ENCODE data around the gene BLTP3B. TPM values are rescaled to one million over a fixed set of nuclear protein-coding genes. Genes with fewer than 3 reads are reported as not detected.
A peak's percentile ranks its signal among the peaks of the same experiment; 100 is the strongest.

The BLTP3B gene
- polyA plus RNA-seq, 1 of the 3 experiments (the other 2 are of a cell fraction) = 5.8 TPM

DNA sequence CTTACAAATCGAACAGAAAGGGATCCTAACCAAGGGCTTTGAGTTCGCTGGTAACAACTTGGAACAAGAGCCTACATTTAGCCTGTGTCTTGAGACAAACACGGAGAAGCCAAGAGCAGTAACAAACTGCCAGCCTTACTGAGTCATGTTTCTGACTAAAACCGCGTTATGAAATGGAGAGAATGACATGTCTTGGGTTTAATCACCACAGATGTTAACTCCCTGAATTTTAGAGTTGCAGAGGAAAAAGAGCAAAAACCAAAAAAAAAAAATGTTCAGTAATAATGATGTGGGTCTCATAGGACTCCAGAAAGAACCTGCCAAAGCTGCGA, 1.0 kb downstream of the BLTP3B start:
- ChIA-PET POLR2A (no interaction called here), CTCF (interaction anchor here (1.6 kb wide), 1 partner anchor 44 kb away, joined by 5 read pairs; no protein-coding TSS in a partner anchor)
- DNase-seq = no peak

DNA sequence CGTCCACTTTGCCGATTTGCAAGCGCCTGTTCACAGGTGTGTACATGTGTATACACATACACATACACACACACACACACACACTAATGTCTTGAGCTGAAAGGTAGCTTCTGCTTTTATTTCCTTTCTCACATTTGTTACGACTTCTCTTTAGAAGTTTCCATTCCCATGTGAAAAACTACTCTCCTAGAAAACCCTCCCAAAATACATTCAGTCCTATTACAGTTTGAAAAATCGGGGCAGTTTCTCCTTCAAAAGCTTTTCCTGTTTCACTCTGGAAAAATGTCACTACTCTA, 3.9 kb downstream of the BLTP3B start:
- H3K4me2 ChIP-seq = peak overlapping the region; percentile 41; the same call in 1 of the 2 replicates
- POLR2A ChIA-PET = no interaction called here
- peaks cover 15% of the 10 kb centered on the region for H3F3A ChIP-seq (replicated peaks; ENCODE audit: insufficient read depth)
- CTCF ChIA-PET = interaction anchor here (0.7 to 2.5 kb wide), 5 partner anchors 9 to 426 kb away, joined by 3 to 9 read pairs (median 5); no protein-coding TSS in a partner anchor
- peaks cover 7 to 25% of the 10 kb centered on the region in 2 experiments for H3K4me1 ChIP-seq (ENCODE audit: control insufficient read depth in 1 of 2, insufficient read depth in 2 of 2, low read depth in 1 of 2, low read length in 1 of 2)
- peaks cover 23% of the 10 kb centered on the region; the same call in 1 of the 2 replicates for H4K20me1 ChIP-seq (ENCODE audit: insufficient read depth)
- no peak overlapping the region for H2AFZ ChIP-seq (ENCODE audit: low read depth)
- H3K27me3 ChIP-seq (ENCODE audit: insufficient read depth) = no peaks in the 10 kb centered on the region
- peaks cover 86% of the 10 kb centered on the region for H3K79me2 ChIP-seq (ENCODE audit: insufficient read depth)
- no peaks in the 10 kb centered on the region for H3K9me2 ChIP-seq
- no peaks in the 10 kb centered on the region for H3K36me3 ChIP-seq (replicated peaks in 1 of 2; ENCODE audit: control insufficient read depth in 1 of 2, insufficient read depth in 2 of 2, low read length in 1 of 2)
- no peak overlapping the region for H3K9ac ChIP-seq
- H3K27ac ChIP-seq (ENCODE audit: low read depth in 2 of 2, low read length in 1 of 2) = peak overlapping the region in 1 of 2 experiments; percentile 10; a peak in 1 of 4 replicates
- 80% methylated on average over 5 of the region's 5 CpGs for WGBS (ENCODE audit: low lambda C conversion rate)
- H3K4me3 ChIP-seq (ENCODE audit: low read depth in 2 of 2, low read length in 1 of 2) = no peak overlapping the region
- no peaks in the 10 kb centered on the region for H3K9me3 ChIP-seq
- DNase-seq = no peak
- TF ChIP-seq NRF1 (IDR thresholded peaks at IDR 0.05; ENCODE audit: low read depth, low read length) (no peak), RFX5 (IDR thresholded peaks at IDR 0.05; ENCODE audit: low read length) (no peak), SMC3 (IDR thresholded peaks at IDR 0.05; ENCODE audit: low read depth, low read length) (no peak), EP300 (IDR thresholded peaks at IDR 0.05; ENCODE audit: borderline replicate concordance in 1 of 2, low read depth in 1 of 2, low read length in 1 of 2) (no peak), GATA2 (CRISPR knock-in tag; IDR thresholded peaks at IDR 0.05) (no peak), YY1 (IDR thresholded peaks at IDR 0.05; ENCODE audit: low read depth) (no peak), CHD2 (IDR thresholded peaks at IDR 0.05; ENCODE audit: low read length, partially characterized antibody) (no peak), NFIC (IDR thresholded peaks at IDR 0.05; ENCODE audit: borderline replicate concordance) (no peak), GABPA (IDR thresholded peaks at IDR 0.05; ENCODE audit: low read depth) (no peak), TEAD4 (IDR thresholded peaks at IDR 0.05; ENCODE audit: borderline replicate concordance, insufficient read depth) (no peak), FOXJ3 (CRISPR knock-in tag; IDR thresholded peaks at IDR 0.05) (no peak), POLR2AphosphoS5 (IDR thresholded peaks at IDR 0.05; ENCODE audit: low read depth, low read length) (no peak)
- TF ChIP-seq, protein P1, sequence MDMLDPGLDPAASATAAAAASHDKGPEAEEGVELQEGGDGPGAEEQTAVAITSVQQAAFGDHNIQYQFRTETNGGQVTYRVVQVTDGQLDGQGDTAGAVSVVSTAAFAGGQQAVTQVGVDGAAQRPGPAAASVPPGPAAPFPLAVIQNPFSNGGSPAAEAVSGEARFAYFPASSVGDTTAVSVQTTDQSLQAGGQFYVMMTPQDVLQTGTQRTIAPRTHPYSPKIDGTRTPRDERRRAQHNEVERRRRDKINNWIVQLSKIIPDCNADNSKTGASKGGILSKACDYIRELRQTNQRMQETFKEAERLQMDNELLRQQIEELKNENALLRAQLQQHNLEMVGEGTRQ (IDR thresholded peaks at IDR 0.05; ENCODE audit: borderline replicate concordance, low read depth, low read length) = no peak

More for the DNA sequence above, 1.0 kb downstream of the BLTP3B start:
- Histone ChIP-seq H3K36me3 (replicated peaks in 1 of 2; ENCODE audit: control insufficient read depth in 1 of 2, insufficient read depth in 2 of 2, low read length in 1 of 2) (no peaks in the 10 kb centered on the region), H3K4me2 (peak overlapping the region; percentile 91), H3K4me1 (ENCODE audit: control insufficient read depth in 1 of 2, insufficient read depth in 2 of 2, low read depth in 1 of 2, low read length in 1 of 2) (peaks cover 7 to 25% of the 10 kb centered on the region in 2 experiments), H4K20me1 (ENCODE audit: insufficient read depth) (peaks cover 16% of the 10 kb centered on the region; the same call in 1 of the 2 replicates), H3K4me3 (ENCODE audit: low read depth in 2 of 2, low read length in 1 of 2) (peak overlapping the region; percentile 92 to 94), H3K9me3 (no peaks in the 10 kb centered on the region), H3K27ac (ENCODE audit: low read depth in 2 of 2, low read length in 1 of 2) (peak overlapping the region; percentile 88 to 91), H3F3A (replicated peaks; ENCODE audit: insufficient read depth) (peaks cover 15% of the 10 kb centered on the region), H3K27me3 (ENCODE audit: insufficient read depth) (no peaks in the 10 kb centered on the region), H3K9me2 (no peaks in the 10 kb centered on the region), H3K79me2 (ENCODE audit: insufficient read depth) (peaks cover 57% of the 10 kb centered on the region), H2AFZ (ENCODE audit: low read depth) (peak overlapping the region; percentile 96), H3K9ac (peak overlapping the region; percentile 98)
- peak; percentile 48; the same call in 1 of the 2 replicates for TF ChIP-seq SIN3A (IDR thresholded peaks at IDR 0.05; ENCODE audit: borderline replicate concordance, low read depth, low read length)
- peak; percentile 37; the same call in 1 of the 2 replicates for TF ChIP-seq TAF1 (IDR thresholded peaks at IDR 0.05; ENCODE audit: borderline replicate concordance, low read depth, low read length)
- TF ChIP-seq, protein P1 (IDR thresholded peaks at IDR 0.05; ENCODE audit: borderline replicate concordance, low read depth, low read length) = no peak
- peak; percentile 53 for TF ChIP-seq JUND (IDR thresholded peaks at IDR 0.05)
- peak; percentile 41; the same call in 1 of the 2 replicates for TF ChIP-seq TCF12 (IDR thresholded peaks at IDR 0.05)
- TF ChIP-seq GATA2 (CRISPR knock-in tag; IDR thresholded peaks at IDR 0.05) = no peak
- TF ChIP-seq, protein P2, sequence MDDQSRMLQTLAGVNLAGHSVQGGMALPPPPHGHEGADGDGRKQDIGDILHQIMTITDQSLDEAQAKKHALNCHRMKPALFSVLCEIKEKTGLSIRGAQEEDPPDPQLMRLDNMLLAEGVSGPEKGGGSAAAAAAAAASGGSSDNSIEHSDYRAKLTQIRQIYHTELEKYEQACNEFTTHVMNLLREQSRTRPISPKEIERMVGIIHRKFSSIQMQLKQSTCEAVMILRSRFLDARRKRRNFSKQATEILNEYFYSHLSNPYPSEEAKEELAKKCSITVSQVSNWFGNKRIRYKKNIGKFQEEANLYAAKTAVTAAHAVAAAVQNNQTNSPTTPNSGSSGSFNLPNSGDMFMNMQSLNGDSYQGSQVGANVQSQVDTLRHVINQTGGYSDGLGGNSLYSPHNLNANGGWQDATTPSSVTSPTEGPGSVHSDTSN (IDR thresholded peaks at IDR 0.05) = peak; percentile 45; the same call in 1 of the 2 replicates
- peak; percentile 6; the same call in 1 of the 2 replicates for TF ChIP-seq NFIC (IDR thresholded peaks at IDR 0.05; ENCODE audit: borderline replicate concordance)
- no peak for TF ChIP-seq MXI1 (IDR thresholded peaks at IDR 0.05; ENCODE audit: low read depth, low read length)
- TF ChIP-seq RXRA (IDR thresholded peaks at IDR 0.05; ENCODE audit: borderline replicate concordance, low read depth) = no peak
- peak; percentile 65; the same call in 1 of the 2 replicates for TF ChIP-seq FOSL2 (IDR thresholded peaks at IDR 0.05; ENCODE audit: borderline replicate concordance, low read depth)
- no peak for TF ChIP-seq CHD2 (IDR thresholded peaks at IDR 0.05; ENCODE audit: low read length, partially characterized antibody)
- TF ChIP-seq, protein P3, sequence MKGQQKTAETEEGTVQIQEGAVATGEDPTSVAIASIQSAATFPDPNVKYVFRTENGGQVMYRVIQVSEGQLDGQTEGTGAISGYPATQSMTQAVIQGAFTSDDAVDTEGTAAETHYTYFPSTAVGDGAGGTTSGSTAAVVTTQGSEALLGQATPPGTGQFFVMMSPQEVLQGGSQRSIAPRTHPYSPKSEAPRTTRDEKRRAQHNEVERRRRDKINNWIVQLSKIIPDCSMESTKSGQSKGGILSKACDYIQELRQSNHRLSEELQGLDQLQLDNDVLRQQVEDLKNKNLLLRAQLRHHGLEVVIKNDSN (IDR thresholded peaks at IDR 0.05; ENCODE audit: borderline replicate concordance, low read depth) = no peak
- TF ChIP-seq, protein P4, sequence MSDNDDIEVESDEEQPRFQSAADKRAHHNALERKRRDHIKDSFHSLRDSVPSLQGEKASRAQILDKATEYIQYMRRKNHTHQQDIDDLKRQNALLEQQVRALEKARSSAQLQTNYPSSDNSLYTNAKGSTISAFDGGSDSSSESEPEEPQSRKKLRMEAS (IDR thresholded peaks at IDR 0.05; ENCODE audit: low read depth) = peak; percentile 35; the same call in 1 of the 2 replicates
- WGBS (ENCODE audit: low lambda C conversion rate) = 1% methylated on average over 6 of the region's 6 CpGs

Measured in SK-N-SH (cell line).